ENCODE data around the gene TUBD1.
"Not testable (repeated sequence)": the region's sequence is repeated elsewhere in the genome, so short reads cannot be mapped to it uniquely, and the experiment has no call there.

Gene TUBD1, protein sequence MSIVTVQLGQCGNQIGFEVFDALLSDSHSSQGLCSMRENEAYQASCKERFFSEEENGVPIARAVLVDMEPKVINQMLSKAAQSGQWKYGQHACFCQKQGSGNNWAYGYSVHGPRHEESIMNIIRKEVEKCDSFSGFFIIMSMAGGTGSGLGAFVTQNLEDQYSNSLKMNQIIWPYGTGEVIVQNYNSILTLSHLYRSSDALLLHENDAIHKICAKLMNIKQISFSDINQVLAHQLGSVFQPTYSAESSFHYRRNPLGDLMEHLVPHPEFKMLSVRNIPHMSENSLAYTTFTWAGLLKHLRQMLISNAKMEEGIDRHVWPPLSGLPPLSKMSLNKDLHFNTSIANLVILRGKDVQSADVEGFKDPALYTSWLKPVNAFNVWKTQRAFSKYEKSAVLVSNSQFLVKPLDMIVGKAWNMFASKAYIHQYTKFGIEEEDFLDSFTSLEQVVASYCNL

DNA sequence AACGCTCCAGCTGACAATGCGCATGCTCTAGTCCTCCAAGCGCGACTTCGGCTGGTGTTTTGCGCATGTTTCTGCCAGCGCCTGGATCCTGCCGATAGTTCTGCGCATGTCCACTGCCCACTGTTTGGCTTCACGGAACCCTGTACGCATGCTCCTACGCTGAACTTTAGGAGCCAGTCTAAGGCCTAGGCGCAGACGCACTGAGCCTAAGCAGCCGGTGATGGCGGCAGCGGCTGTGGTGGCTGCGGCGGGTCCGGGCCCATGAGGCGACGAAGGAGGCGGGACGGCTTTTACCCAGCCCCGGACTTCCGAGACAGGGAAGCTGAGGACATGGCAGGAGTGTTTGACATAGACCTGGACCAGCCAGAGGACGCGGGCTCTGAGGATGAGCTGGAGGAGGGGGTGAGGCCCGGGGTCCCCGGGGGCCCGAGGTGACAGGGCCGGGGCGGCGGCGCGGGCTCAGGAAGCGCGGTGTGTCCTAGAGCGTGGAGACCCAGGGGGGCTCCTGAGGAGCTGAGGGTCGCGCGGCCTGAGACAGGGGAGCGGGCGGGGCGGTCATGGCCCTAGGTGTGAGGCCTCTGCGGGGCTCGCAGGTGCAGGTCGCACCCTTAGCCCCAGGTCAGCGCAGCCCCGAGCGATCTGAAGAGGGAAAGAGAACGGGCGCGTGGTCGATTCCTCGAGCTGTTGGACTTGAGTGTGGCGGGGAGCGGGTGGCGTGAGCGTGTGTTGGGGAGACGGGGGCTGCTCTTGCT is at the start of gene TUBD1, which contains the start of gene RPS6KB1:
TSS of gene TUBD1 (minus strand) at position 20 of the 752 bp plus-strand sequence. CDS start 1,941 bp downstream, outside the sequence.
TSS of gene RPS6KB1 (plus strand) at position 198 of the 752 bp plus-strand sequence. CDS start at position 262, 64 bp downstream.
- DNase-seq, result peak; percentile 99
- H3K36me3 ChIP-seq (replicated peaks), result peaks cover 3% of the 10 kb centered on the region
- H3K27me3 ChIP-seq (replicated peaks), result no peaks in the 10 kb centered on the region
- peak within 1 kb of the TSS; percentile 73 for H3K27ac ChIP-seq
- TF ChIP-seq, protein P1, sequence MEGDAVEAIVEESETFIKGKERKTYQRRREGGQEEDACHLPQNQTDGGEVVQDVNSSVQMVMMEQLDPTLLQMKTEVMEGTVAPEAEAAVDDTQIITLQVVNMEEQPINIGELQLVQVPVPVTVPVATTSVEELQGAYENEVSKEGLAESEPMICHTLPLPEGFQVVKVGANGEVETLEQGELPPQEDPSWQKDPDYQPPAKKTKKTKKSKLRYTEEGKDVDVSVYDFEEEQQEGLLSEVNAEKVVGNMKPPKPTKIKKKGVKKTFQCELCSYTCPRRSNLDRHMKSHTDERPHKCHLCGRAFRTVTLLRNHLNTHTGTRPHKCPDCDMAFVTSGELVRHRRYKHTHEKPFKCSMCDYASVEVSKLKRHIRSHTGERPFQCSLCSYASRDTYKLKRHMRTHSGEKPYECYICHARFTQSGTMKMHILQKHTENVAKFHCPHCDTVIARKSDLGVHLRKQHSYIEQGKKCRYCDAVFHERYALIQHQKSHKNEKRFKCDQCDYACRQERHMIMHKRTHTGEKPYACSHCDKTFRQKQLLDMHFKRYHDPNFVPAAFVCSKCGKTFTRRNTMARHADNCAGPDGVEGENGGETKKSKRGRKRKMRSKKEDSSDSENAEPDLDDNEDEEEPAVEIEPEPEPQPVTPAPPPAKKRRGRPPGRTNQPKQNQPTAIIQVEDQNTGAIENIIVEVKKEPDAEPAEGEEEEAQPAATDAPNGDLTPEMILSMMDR (IDR thresholded peaks at IDR 0.05; ENCODE audit: low read depth, low read length, missing control alignments), result no peak
- H3K4me3 ChIP-seq (ENCODE audit: low read depth, low read length), result peak within 1 kb of the TSS; percentile 89
- in situ Hi-C loops (cut with HindIII; ENCODE audit: low pct_ligation_motif_present, low sequenced_read_pairs), result no loop called here

DNA sequence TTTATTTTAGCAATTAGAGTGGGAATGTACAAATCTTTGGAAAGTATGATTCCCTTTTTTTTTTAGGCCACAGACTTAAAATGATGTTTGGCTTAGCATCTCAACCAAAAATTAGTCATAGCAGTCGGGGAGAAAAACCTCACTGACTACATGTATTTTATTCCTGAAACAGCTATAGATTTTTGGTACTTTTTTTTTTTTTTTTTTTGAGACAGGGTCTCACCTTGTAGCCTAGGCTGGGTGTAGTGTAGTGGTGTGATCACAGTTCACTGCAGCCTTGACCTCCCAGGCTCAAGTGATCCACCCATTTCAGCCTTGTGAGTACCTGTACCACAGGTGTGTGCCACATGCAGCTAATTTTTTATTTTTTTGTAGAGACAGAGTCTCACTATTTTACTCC is 48.4 kb upstream of the TUBD1 start:
- in situ Hi-C loops (cut with HindIII; ENCODE audit: low pct_ligation_motif_present, low sequenced_read_pairs), result loop anchor here (25.0 kb wide), 1 partner anchor 121 kb away; no protein-coding TSS in a partner anchor
- TF ChIP-seq, protein P1 (IDR thresholded peaks at IDR 0.05; ENCODE audit: low read depth, low read length, missing control alignments), result no peak
- H3K36me3 ChIP-seq (replicated peaks), result peaks cover 26% of the 10 kb centered on the region
- H3K27me3 ChIP-seq (replicated peaks), result no peaks in the 10 kb centered on the region
- H3K4me3 ChIP-seq (ENCODE audit: low read depth, low read length), result no peak overlapping the region
- H3K27ac ChIP-seq, result no peak overlapping the region
- no peak for DNase-seq

DNA sequence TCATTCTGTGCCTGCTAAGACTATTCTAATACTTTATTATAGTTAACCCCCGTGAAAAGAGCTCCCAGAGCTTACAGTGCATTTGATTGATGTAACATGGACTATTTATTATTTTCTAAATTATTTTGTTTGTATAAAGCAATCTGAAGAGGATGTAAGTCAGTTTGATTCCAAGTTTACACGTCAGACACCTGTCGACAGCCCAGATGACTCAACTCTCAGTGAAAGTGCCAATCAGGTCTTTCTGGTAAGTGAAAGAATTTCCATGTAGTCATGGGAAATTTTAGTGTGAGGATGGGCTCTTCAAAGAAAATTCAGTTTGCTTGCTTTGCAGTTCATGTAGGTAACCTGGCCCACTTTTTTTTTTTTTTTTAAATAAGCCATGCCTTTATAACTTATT is 48.0 kb upstream of the TUBD1 start:
- not testable (repeated sequence) for DNase-seq

DNA sequence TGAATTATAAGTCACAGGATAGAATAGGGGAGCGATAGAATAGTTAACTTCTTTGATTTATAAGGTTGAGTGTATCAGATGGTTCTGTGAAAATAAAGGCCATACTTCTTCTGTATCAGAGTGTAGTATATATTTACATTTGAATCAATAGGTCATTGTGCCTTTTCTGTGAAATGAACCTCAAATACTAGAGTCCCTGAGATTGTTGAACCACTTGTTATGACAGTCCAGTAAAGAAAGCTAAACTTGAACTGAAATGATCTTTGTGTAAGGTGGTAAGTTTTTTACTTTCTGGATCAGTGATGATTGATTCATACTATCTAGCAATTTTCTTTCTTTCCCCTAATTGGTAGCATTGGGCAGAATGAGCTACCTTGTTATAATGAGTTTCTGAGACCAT is 40.6 kb upstream of the TUBD1 start:
- not testable (repeated sequence) for H3K27me3 ChIP-seq (replicated peaks); H3K4me3 ChIP-seq (ENCODE audit: low read depth, low read length); DNase-seq; H3K27ac ChIP-seq
- in situ Hi-C loops (cut with HindIII; ENCODE audit: low pct_ligation_motif_present, low sequenced_read_pairs), result loop anchor here (25.0 kb wide), 1 partner anchor 129 kb away; no protein-coding TSS in a partner anchor
- H3K36me3 ChIP-seq (replicated peaks), result peaks cover 37% of the 10 kb centered on the region

More for the DNA sequence above, 48.0 kb upstream of the TUBD1 start:
- not testable (repeated sequence) for H3K27ac ChIP-seq; H3K4me3 ChIP-seq (ENCODE audit: low read depth, low read length); H3K27me3 ChIP-seq (replicated peaks)
- in situ Hi-C loops (cut with HindIII; ENCODE audit: low pct_ligation_motif_present, low sequenced_read_pairs), result loop anchor here (25.0 kb wide), 1 partner anchor 122 kb away; no protein-coding TSS in a partner anchor
- H3K36me3 ChIP-seq (replicated peaks), result peaks cover 28% of the 10 kb centered on the region

DNA sequence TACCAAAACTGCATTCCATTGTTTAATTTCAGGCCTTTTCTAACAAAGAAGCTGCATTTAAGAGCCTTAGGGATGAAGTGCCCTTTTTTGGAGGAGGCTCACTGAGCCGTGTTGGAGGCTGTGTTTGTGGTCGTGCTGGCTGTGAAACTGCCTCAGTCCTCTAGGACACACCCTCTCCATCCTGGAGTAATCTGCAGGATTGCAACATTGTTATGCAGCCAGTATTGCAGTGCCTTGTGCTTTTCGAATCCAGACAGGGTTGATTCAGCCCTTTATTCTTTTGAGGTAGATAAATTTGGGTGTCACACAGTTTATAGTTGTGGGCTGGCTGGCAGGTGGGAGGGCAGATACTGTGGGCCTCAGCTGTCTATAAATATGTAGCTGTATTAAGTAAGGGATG is 38.0 kb upstream of the TUBD1 start:
- in situ Hi-C loops (cut with HindIII; ENCODE audit: low pct_ligation_motif_present, low sequenced_read_pairs), result loop anchor here (25.0 kb wide), 1 partner anchor 132 kb away; no protein-coding TSS in a partner anchor
- not testable (repeated sequence) for H3K27ac ChIP-seq; H3K27me3 ChIP-seq (replicated peaks); H3K4me3 ChIP-seq (ENCODE audit: low read depth, low read length)
- H3K36me3 ChIP-seq (replicated peaks), result peaks cover 25% of the 10 kb centered on the region
- DNase-seq, result peak; percentile 29

DNA sequence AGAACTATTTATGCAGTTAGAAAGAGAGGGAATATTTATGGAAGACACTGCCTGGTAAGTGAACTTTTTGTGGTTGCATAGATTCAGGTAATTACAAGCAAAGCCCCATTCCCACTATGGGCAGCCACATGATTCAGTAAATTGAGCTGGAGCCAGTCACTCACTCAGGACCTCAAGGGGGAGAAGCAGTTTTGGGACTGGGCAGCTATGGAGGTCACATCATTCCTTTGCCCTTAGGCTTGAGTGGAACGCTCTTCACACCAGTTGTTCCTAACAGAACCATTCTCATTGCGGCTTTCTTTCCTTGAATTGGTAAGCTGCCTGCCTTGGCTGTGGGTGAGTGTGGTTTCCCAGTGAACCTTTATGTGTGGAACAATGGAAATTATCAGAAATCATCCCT is 37.4 kb upstream of the TUBD1 start:
- H3K4me3 ChIP-seq (ENCODE audit: low read depth, low read length); DNase-seq; H3K27ac ChIP-seq; H3K27me3 ChIP-seq (replicated peaks): not testable (repeated sequence)
- in situ Hi-C loops (cut with HindIII; ENCODE audit: low pct_ligation_motif_present, low sequenced_read_pairs), result loop anchor here (25.0 kb wide), 1 partner anchor 132 kb away; no protein-coding TSS in a partner anchor
- H3K36me3 ChIP-seq (replicated peaks), result peaks cover 21% of the 10 kb centered on the region

DNA sequence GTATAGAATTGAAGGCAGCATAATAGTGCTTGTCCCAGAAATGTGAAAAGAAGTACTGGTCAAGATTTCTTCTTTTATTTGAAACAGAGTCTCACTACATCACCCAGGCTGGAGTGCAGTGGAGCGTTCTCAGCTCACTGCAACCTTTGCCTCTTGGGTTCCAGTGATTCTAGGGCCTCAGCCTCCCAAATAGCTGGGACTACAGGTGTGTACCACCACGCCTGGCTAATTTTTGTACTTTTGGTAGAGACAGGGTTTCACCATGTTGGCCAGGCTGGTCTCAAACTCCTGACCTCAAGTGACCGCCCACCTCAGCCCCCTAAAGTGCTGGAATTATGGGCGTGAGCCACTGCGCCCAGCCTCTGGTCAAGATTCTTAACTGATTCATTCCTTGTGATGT is 27.9 kb upstream of the TUBD1 start:
- H3K27me3 ChIP-seq (replicated peaks); in situ Hi-C loops (cut with HindIII; ENCODE audit: low pct_ligation_motif_present, low sequenced_read_pairs): not testable (repeated sequence)
- peaks cover 18% of the 10 kb centered on the region for H3K36me3 ChIP-seq (replicated peaks)

DNA sequence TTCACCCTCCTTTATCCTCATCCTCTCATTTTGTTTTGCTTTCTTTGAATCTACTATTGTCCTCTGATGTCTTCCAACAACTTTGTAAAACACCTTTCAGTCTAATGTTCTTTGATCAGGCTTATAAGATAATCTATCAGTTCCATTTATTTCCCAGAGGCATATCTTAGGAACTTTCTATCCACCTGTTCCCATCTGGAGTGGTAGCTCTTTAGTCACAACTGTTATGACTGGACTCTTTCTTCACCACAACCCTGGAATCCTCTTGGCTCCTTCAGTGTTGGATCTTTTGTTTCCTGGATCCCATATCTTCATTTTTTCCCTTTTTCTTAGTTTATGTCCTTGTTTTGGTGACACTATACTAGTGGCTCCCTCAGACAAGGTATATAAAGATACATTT is 23.7 kb upstream of the TUBD1 start:
- no peak overlapping the region for H3K4me3 ChIP-seq (ENCODE audit: low read depth, low read length)
- H3K36me3 ChIP-seq (replicated peaks), result peaks cover 27% of the 10 kb centered on the region
- in situ Hi-C loops (cut with HindIII; ENCODE audit: low pct_ligation_motif_present, low sequenced_read_pairs), result no loop called here

More for the DNA sequence above, 27.9 kb upstream of the TUBD1 start:
- not testable (repeated sequence) for H3K27ac ChIP-seq; DNase-seq; H3K4me3 ChIP-seq (ENCODE audit: low read depth, low read length)

More for the DNA sequence above, 23.7 kb upstream of the TUBD1 start:
- Histone ChIP-seq H3K27ac (no peak overlapping the region), H3K27me3 (replicated peaks) (no peaks in the 10 kb centered on the region)
- DNase-seq, result no peak
- TF ChIP-seq, protein P1 (IDR thresholded peaks at IDR 0.05; ENCODE audit: low read depth, low read length, missing control alignments), result no peak

All from brain microvascular endothelial cell (primary cell).